Measurements from ENCODE around the gene CADPS2.

Gene CADPS2

DNA sequence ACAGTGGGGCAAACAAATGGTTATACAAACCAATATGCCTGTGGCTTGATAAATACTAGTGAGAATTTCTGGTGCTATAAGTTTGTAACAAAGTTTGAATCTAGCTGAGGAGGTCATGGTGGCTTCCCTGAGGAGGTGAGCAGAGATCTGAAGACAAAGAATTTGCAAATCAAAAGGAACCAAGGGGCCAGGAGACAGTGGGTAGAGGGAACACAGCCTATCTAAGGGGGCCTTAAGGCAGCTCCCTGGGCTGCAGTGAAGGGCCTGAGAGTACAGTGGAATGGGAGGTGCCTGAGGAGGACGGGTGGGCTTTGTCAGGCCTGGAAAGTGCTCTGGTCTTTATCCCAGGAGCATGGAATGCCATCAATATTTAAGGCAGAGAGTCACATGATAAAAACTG lies 209.1 kb downstream of the CADPS2 start:
- TF ChIP-seq PAX5 (IDR thresholded peaks at IDR 0.05; ENCODE audit: insufficient read depth, low read length, severe bottlenecking) (no peak), TAF1 (IDR thresholded peaks at IDR 0.05; ENCODE audit: low read depth, low read length) (no peak), POLR2A (IDR thresholded peaks at IDR 0.05; ENCODE audit: low read depth, low read length) (no peak), POU2F2 (IDR thresholded peaks at IDR 0.05; ENCODE audit: low read depth, low read length) (no peak), SPI1 (IDR thresholded peaks at IDR 0.05; ENCODE audit: low read depth, low read length) (no peak), POLR2AphosphoS5 (IDR thresholded peaks at IDR 0.05; ENCODE audit: low read depth, low read length) (no peak)
- DNase-seq (ENCODE audit: insufficient read length, low spot score), result no peak
- FAIRE-seq, result no peak

DNA sequence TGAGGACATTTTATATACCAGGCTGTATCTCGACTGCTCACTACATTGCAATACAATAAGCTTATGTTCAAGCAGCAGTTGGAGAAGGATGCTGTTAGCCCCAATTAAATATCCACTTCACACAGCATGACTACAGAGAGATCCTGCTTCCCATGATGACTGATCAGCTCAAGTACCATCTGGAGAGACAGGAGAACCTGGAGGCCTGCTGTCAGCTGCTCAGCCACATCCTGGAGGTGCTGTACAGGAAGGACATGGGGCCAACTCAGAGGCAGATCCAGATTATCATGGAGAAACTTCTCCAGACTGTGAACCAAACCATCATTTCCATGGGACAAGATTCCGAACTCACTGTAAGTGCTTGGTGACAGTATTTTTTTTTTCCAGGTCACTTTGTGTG lies 209.8 kb downstream of the CADPS2 start:
- no peak for TF ChIP-seq POU2F2 (IDR thresholded peaks at IDR 0.05; ENCODE audit: low read depth, low read length)
- TF ChIP-seq PAX5 (IDR thresholded peaks at IDR 0.05; ENCODE audit: insufficient read depth, low read length, severe bottlenecking), result no peak
- TF ChIP-seq SPI1 (IDR thresholded peaks at IDR 0.05; ENCODE audit: low read depth, low read length), result no peak
- no peak for TF ChIP-seq TAF1 (IDR thresholded peaks at IDR 0.05; ENCODE audit: low read depth, low read length)
- no peak for TF ChIP-seq POLR2A (IDR thresholded peaks at IDR 0.05; ENCODE audit: low read depth, low read length)
- TF ChIP-seq POLR2AphosphoS5 (IDR thresholded peaks at IDR 0.05; ENCODE audit: low read depth, low read length), result no peak
- no peak for FAIRE-seq
- no peak for DNase-seq (ENCODE audit: insufficient read length, low spot score)

DNA sequence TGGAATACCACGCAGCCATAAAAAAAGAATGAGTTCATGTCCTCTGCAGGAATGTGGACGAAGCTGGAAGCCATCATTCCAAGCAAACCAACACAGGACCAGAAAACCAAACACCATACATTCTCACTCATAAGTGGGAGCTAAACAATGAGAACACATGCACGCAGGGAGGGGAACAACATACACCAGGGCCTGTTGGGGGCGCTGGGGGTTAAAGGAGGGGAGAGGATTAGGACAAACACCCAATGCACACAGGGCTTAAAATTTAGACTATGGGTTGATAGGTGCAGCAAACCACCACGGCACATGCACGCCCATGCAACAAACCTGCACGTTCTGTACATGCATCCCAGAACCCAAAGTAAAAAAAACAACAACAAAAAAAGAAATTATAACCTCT lies 210.6 kb downstream of the CADPS2 start:
- no peak for DNase-seq (ENCODE audit: insufficient read length, low spot score)
- no peak for FAIRE-seq
- TF ChIP-seq POLR2AphosphoS5 (IDR thresholded peaks at IDR 0.05; ENCODE audit: low read depth, low read length) (no peak), PAX5 (IDR thresholded peaks at IDR 0.05; ENCODE audit: insufficient read depth, low read length, severe bottlenecking) (no peak), POU2F2 (IDR thresholded peaks at IDR 0.05; ENCODE audit: low read depth, low read length) (no peak), SPI1 (IDR thresholded peaks at IDR 0.05; ENCODE audit: low read depth, low read length) (no peak), TAF1 (IDR thresholded peaks at IDR 0.05; ENCODE audit: low read depth, low read length) (no peak), POLR2A (IDR thresholded peaks at IDR 0.05; ENCODE audit: low read depth, low read length) (no peak)

DNA sequence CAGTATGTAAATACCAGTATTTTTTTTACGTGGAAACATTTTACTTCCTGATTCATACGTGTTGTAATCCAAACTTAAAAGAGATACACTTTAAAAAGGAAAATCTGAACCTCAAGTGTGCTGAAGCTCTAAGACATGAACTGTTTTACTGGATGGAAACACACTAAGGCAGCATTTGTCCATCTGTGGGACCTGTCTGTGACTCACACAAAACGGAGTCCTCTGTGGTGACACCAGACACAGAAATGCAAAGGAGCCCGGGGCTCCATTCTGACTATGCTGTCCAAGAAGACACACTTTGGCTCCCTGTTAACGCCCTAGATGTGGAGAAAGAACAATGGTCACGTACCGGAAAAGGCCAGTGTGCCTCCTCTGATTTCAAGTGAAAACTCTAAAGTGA lies 211.2 kb downstream of the CADPS2 start:
- DNase-seq (ENCODE audit: insufficient read length, low spot score) (no peak), FAIRE-seq (no peak)
- no peak for TF ChIP-seq POLR2A (IDR thresholded peaks at IDR 0.05; ENCODE audit: low read depth, low read length)
- TF ChIP-seq SPI1 (IDR thresholded peaks at IDR 0.05; ENCODE audit: low read depth, low read length), result no peak
- no peak for TF ChIP-seq PAX5 (IDR thresholded peaks at IDR 0.05; ENCODE audit: insufficient read depth, low read length, severe bottlenecking)
- TF ChIP-seq TAF1 (IDR thresholded peaks at IDR 0.05; ENCODE audit: low read depth, low read length), result no peak
- TF ChIP-seq POU2F2 (IDR thresholded peaks at IDR 0.05; ENCODE audit: low read depth, low read length), result no peak
- no peak for TF ChIP-seq POLR2AphosphoS5 (IDR thresholded peaks at IDR 0.05; ENCODE audit: low read depth, low read length)

DNA sequence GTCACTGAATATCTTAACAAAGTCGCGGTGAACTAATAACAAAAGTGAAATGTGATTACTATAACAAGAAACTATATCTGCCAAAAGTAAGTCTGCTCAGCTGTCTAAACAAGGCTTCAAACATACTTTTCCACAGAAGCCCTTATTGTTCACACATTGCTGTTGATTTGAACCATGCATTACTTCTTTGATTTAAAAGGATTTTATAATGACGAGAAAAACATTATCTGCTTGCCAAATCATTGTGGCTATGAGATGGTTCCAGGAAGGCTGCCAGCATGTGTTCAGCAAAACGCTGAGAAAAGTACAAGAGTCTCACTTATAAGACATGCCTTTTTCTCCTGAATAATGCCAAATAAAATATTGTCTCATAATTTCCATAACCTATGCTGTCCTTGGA lies 211.8 kb downstream of the CADPS2 start:
- DNase-seq (ENCODE audit: insufficient read length, low spot score), result no peak
- FAIRE-seq, result no peak
- no peak for TF ChIP-seq SPI1 (IDR thresholded peaks at IDR 0.05; ENCODE audit: low read depth, low read length)

DNA sequence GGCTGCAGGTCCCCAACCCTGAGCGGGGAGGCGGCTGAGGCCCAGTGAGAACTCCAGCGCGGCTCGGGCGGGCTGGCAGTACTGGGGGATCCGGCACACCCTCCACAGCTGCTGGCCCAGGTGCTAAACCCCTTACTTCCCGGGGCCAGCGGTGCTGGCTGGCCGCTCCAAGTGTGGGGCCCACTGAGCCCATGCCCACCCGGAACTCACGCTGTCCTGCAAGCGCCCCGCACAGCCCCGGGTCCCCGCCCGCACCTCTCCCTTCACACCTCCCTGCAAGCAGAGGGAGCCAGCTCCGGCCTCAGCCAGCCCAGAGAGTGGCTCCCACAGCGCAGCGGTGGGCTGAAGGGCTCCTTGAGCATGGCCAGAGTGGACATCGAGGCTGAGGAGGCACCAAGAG lies 212.3 kb downstream of the CADPS2 start:
- TF ChIP-seq POLR2AphosphoS5 (IDR thresholded peaks at IDR 0.05; ENCODE audit: low read depth, low read length) (no peak), PAX5 (IDR thresholded peaks at IDR 0.05; ENCODE audit: insufficient read depth, low read length, severe bottlenecking) (no peak), TAF1 (IDR thresholded peaks at IDR 0.05; ENCODE audit: low read depth, low read length) (no peak), POLR2A (IDR thresholded peaks at IDR 0.05; ENCODE audit: low read depth, low read length) (no peak), POU2F2 (IDR thresholded peaks at IDR 0.05; ENCODE audit: low read depth, low read length) (no peak), SPI1 (IDR thresholded peaks at IDR 0.05; ENCODE audit: low read depth, low read length) (no peak)
- DNase-seq (ENCODE audit: insufficient read length, low spot score) (no peak), FAIRE-seq (no peak)

GRCh38 chr7:122672536-122672935 lies 213.7 kb downstream of the CADPS2 start:
- DNase-seq (ENCODE audit: insufficient read length, low spot score) (no peak), FAIRE-seq (no peak)
- TF ChIP-seq PAX5 (IDR thresholded peaks at IDR 0.05; ENCODE audit: insufficient read depth, low read length, severe bottlenecking) (no peak), SPI1 (IDR thresholded peaks at IDR 0.05; ENCODE audit: low read depth, low read length) (no peak), POLR2AphosphoS5 (IDR thresholded peaks at IDR 0.05; ENCODE audit: low read depth, low read length) (no peak), POLR2A (IDR thresholded peaks at IDR 0.05; ENCODE audit: low read depth, low read length) (no peak), POU2F2 (IDR thresholded peaks at IDR 0.05; ENCODE audit: low read depth, low read length) (no peak), TAF1 (IDR thresholded peaks at IDR 0.05; ENCODE audit: low read depth, low read length) (no peak)

DNA sequence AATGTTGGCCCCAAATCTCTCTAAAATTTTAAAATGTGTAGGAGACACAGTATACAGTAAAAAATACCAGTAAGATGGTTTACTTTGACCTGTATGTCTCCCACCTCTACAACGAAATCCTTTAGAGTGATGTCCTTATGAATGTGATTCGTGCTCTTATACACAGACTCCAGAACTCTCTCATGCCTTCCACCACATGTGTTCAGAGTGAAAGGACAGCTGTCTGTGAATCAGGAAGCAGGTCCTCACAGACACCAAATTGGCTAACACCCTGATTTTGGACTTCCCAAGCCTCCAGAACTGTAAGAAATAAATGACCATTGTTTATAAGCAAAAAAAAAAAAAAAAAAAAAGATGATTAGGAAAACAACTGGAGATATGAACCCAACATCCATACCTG lies 222.5 kb downstream of the CADPS2 start:
- no peak for FAIRE-seq
- no peak for TF ChIP-seq POLR2AphosphoS5 (IDR thresholded peaks at IDR 0.05; ENCODE audit: low read depth, low read length)
- no peak for TF ChIP-seq POLR2A (IDR thresholded peaks at IDR 0.05; ENCODE audit: low read depth, low read length)
- no peak for TF ChIP-seq TAF1 (IDR thresholded peaks at IDR 0.05; ENCODE audit: low read depth, low read length)
- TF ChIP-seq POU2F2 (IDR thresholded peaks at IDR 0.05; ENCODE audit: low read depth, low read length), result no peak
- no peak for TF ChIP-seq SPI1 (IDR thresholded peaks at IDR 0.05; ENCODE audit: low read depth, low read length)
- no peak for TF ChIP-seq PAX5 (IDR thresholded peaks at IDR 0.05; ENCODE audit: insufficient read depth, low read length, severe bottlenecking)
- DNase-seq (ENCODE audit: insufficient read length, low spot score), result no peak

DNA sequence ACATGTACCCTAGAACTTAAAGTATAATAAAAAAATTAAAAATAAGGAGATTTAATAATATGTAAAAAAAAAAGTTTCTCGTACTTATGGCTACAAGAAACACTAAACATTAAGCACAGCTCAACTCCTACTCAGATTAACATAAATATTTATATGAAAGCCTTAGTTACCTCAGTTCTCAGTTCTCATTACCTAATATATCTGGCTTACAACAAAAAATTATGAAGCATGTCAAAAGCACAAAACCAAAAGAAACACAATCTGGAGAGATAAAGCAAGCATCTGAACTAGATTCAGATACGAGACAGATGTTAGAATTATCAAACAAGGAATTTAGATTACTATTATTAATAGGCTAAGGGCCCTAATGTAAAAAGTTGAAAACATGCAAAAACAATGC lies 227.4 kb downstream of the CADPS2 start:
- FAIRE-seq, result no peak
- TF ChIP-seq POU2F2 (IDR thresholded peaks at IDR 0.05; ENCODE audit: low read depth, low read length) (no peak), TAF1 (IDR thresholded peaks at IDR 0.05; ENCODE audit: low read depth, low read length) (no peak), POLR2AphosphoS5 (IDR thresholded peaks at IDR 0.05; ENCODE audit: low read depth, low read length) (no peak), POLR2A (IDR thresholded peaks at IDR 0.05; ENCODE audit: low read depth, low read length) (no peak), PAX5 (IDR thresholded peaks at IDR 0.05; ENCODE audit: insufficient read depth, low read length, severe bottlenecking) (no peak), SPI1 (IDR thresholded peaks at IDR 0.05; ENCODE audit: low read depth, low read length) (no peak)
- DNase-seq (ENCODE audit: insufficient read length, low spot score), result no peak

DNA sequence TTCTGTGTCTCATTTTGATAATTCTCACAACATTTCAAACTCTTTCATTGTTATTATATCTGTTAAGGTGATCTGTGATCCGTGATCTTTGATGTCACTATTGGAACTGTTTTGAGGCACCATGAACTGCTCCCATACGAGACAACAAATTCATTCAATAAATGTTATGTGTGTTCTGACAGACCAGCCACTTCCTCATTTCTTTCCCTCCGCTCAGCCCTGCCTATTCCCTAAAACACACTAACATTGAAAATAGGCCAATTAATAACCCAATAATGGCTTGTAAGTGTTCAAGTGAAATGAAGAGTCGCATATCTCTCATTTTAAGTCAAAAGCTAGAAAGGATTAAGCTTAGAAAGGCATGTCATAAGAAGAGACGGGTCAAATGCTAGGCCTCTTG lies 232.6 kb downstream of the CADPS2 start:
- TF ChIP-seq PAX5 (IDR thresholded peaks at IDR 0.05; ENCODE audit: insufficient read depth, low read length, severe bottlenecking) (no peak), POLR2A (IDR thresholded peaks at IDR 0.05; ENCODE audit: low read depth, low read length) (no peak), SPI1 (IDR thresholded peaks at IDR 0.05; ENCODE audit: low read depth, low read length) (no peak), POLR2AphosphoS5 (IDR thresholded peaks at IDR 0.05; ENCODE audit: low read depth, low read length) (no peak), POU2F2 (IDR thresholded peaks at IDR 0.05; ENCODE audit: low read depth, low read length) (no peak), TAF1 (IDR thresholded peaks at IDR 0.05; ENCODE audit: low read depth, low read length) (no peak)
- FAIRE-seq (no peak), DNase-seq (ENCODE audit: insufficient read length, low spot score) (no peak)
